ENCODE measurements around the gene HNRNPL.
A peak's percentile ranks its signal among the peaks of the same experiment; 100 is the strongest.
"Not testable (repeated sequence)": the region's sequence is repeated elsewhere in the genome, so short reads cannot be mapped to it uniquely, and the experiment has no call there.

Gene HNRNPL

DNA sequence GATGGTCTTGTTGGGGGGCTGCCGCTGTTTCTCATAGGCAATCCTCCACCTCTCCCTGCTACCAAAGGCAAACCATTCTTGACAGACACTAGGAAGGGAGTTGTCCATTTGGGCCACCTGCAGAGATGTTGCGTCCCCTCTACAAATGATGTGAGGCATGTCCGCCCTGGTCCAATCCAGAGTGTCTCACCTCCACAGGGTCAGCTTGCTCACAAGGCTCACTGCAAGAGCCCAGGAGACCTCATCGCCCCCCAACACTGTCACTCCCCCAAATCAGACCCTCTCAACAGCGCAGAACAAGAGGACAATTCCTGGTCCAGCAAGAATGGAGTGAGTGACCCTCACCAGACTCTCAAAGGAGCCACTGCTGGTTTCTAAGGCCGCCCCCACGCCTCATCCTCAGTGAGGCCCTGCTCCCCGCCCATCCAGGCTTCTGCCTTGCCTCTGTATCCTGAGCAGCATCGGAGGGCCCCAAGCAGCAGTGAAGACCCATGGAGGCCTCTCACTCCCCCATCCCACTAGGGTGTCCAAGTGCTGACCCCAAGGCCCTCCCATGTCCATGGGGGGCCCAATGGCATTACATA is 6.5 kb downstream of the HNRNPL start:
- DNase-seq, result no peak

DNA sequence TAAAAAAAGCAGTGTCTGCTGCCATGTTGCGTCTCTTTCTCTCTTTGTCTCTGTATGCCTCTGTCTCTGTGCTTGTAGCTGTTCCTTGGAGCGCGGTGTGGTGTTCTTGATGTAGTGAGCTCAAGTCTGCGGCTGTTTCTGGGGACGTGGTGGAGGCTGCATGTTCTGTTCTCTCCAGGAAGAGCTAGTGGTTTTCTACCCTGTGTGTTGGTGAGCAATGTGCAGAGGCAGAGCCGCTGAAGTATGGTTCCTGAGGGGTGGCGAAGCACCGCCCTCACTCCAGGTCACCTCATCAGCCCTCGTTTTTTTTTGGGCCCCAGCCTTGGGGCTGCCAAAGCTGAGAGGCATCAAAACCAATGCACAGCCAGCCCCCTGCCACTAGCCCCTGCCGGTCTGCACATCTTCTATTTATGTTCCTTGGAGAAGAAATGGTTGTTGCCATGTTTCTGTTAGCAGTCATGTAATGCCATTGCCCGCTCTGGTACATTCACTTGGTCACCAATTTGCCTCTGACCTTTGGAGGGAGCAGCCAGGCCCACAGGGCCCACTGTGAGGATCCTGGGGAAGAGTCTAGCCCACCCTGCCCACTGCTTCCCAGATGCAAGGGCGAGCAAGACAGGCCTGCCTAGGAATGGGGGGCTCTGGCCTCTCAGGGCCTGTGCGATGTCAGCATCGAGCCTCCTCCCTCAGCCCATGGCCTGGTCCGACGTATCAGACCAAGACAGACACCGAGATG is 7.2 kb downstream of the HNRNPL start:
- DNase-seq, result no peak

DNA sequence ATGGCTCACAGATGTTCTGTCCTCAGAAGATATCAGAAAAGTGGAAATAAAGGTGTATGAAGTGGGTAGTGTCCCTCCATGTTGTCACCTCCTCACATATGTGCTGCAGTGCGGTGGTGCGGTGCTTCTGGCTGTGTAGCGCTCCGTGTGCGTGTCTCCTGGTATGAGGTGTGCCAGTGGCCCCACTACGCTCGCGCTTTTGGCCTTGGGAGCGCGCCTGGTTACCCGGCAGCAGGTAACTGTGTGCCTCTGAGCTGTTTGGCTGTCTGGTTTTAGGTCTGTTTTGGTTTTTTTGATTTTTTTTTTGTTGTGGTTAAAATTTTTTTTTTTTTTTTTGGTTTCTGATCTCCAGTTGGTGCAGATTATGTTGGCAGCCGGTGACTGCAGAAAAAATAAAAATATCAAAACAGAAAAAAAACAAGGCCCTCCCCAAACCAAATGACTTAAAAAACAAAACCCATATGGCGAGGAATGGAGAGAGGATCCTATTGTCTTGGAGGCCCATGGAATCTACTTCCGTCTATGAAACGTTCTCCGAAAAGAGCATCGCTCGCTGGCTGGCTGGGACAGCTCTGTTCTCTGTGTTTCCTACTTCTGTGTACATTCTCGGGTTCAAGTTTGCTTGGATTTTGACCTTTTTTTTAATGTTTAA is 7.9 kb downstream of the HNRNPL start:
- DNase-seq, result peak; percentile 65

DNA sequence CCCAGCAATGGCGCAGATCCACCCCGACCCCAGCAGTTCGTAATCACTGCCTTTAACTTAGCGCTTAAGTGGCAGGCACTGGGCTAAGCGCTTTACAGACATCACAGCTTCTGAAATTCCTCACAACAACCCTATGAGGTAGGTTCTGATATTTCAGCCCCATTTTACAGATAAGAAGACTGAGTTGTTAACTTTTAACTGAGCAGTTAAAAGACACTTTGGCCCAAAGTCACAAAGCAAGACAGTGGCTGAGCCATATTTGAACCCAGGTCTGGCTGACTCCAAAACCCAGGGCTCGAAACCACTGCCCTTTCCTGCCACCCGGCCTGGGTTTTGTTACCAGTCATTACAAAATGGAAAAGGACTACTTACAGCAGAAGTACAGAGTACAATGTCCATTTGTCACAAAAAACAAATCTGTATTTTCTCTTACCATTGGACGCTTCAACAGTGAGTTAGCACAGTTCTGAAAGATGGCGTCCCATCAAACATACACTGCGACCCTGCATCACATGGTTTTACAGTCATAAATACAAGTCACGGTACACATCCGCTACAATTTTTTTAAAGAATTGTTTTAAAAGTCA is 8.5 kb downstream of the HNRNPL start:
- no peak for DNase-seq

DNA sequence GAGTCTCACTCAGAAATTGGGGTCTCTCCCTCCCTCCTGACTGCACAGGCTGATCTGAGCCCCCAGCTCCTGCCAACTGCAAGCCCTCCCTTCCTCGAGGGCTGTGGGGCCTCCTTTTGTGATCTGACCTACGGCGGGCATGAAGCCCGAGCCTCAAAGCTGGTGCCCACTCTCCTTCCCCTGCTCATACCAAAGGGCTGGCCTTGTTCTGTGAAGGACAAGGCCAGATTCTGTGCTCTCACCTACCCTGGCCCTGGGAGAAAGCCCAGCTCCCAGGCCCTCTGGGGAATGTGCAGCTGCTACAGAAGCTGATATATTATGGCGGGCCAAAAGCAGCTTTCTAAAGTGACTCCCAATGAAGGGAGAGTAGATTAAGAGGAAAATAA is 9.2 kb downstream of the HNRNPL start:
- DNase-seq, result peak; percentile 67

DNA sequence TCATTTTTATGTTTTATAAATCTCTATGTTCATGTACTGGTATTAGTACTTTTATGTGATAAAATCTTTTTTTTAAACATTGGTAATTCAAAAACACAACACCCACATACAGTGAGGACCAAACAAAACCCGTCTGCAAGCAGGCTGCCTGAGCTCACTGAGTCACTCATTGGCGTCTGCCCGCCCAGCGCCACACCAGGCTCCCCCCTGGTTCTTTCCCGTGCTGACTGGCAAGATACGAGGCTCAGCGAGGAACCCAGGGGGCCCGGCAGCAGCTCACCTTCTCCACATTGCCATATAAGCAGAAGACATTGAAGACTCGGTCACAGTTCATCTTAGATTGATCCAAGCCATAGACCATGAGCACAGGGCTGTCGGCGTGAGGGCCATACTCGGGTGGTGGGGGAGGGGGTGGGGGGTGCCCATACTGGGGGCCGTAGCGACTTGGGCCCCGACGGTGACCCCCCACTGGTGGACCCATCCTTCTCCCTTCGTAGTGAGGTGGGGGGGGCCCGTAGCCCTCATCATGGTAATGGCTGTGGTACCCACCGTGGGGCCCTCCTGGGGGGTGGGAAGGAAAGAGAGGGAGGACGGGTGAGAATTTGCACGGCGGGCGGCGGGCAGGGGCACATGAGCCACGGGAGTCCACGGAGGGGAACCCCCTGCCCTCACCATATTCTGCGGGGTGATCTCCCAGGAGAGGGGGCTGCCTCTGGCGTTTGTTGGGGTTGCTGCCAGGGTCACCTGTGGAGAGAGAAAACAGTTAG is 9.8 kb downstream of the HNRNPL start:
- peak; percentile 73 for DNase-seq

DNA sequence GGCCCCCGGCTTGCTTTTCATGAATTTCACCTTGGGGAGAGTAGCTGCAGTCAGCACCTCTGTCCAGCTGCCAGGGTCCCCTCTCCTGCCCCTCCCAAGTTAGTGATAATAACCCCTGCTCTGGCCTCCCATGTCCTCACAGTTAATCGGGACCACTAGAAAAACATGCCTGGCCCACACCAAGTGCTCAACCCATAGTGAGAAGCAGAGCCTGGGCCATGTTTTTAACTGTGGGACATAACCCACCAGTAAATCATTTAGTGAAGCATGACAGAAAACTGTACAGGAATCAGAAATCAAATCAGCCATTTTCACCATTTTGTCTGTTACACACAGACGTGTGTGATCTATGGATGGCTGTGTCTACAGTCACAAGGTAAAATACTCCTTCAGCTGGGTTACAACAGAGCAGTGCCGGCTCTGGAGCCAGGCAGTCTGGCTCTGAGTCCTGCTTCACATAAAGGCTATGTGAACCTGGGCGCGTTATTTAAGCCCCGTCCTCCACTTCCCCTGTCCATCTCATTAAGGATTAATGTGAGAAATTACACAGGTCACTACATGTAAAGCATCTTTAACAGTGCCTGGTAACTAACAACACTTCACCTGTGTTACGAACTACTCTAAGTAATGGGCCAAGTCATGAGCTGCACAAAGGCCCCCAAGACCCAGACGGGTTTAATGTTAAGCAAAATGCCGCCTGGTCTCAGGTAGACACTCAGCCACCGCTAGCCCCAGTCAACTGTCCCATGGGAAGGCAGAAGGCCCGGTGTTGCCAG is 10.6 kb downstream of the HNRNPL start:
- DNase-seq, result peak; percentile 83

DNA sequence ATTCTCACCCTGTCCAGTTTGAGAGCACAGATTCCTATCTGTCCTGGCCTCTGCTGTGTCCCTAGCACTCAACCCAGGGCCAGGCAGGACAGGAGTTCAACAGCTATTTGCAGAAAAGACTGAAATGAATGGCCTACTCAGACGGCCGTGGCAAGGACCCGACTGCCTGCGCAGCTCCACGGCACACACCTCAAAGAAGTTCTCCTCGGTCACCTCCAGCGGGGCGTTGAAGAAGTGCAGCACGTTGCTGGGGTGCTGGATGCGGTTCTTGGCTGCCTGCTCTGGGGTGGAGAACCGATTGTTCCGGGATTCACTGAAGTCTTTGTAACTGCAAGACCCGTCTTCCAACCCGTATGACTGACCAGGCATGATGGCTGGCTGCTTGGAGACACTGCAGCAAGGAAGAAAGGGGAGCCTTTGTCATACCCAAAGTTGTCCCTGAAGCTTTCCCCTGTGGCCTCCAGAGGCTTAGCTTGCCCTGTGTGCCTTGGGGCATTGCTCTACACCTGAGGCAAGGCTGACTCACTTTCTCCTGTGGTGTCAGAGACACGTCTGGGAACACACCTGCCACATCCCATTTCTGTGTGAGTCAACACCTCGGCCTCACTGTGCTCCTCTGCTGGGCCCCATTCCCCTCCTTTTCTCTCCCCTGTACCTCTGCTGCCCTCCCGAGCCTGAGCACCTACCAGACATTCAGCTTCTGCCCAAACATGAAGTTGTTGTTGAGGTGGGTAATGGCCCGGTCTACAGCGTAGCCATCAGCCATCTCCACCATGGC is 11.4 kb downstream of the HNRNPL start:
- DNase-seq, result peak; percentile 99

DNA sequence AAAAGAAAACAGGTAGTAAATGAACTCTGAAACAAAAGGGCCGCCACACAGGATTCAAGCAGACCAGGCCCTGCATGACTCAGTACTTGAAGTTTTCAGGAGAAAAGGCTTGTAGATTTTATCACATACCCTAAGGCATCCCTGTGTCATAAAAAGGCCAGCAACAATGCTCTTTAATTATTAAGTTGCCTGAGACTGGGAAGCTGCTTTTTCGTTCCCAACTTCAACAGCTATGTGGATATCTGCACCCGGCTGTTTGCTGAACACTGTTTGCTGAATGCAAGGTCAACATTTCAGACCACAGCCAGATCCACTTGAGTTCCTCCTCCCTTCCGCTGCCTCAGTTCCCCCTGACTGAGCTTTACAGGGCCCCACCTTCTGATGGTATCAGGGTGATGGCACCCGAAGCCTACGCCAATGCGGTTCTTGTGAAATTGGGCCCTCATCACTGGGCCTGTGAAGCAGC is 12.1 kb downstream of the HNRNPL start:
- peak; percentile 94 for DNase-seq

DNA sequence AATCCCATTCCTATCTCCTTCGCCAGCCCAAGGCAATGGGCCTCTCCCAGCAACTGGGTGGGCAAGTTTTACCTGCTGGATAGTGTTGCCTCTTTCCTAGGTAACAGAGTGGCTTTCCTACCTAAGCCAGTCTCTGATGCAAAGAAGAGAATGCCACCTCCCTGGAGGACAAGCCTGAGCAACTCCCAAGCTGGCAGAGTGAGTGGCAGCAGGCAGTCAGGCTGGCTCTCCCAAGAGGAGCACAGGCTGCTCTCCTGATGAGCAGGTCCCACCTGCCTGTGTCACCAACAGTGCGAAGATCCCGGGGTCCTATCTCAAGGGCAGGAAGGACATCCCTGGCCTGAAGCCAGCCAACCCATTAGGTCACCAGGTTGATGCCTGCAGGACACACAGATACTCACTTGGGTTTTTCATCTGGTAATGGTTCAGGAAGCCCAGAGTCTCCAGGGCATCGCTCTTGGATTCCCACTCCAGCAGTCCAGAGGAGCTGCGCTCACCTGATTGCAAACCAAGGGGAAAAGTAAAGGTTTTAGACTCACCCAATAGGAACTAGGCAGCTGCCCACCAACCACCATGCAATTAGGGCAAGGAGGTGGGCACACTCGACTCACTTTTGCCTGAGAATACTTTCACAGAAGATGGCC is 12.7 kb downstream of the HNRNPL start:
- peak; percentile 73 for DNase-seq

DNA sequence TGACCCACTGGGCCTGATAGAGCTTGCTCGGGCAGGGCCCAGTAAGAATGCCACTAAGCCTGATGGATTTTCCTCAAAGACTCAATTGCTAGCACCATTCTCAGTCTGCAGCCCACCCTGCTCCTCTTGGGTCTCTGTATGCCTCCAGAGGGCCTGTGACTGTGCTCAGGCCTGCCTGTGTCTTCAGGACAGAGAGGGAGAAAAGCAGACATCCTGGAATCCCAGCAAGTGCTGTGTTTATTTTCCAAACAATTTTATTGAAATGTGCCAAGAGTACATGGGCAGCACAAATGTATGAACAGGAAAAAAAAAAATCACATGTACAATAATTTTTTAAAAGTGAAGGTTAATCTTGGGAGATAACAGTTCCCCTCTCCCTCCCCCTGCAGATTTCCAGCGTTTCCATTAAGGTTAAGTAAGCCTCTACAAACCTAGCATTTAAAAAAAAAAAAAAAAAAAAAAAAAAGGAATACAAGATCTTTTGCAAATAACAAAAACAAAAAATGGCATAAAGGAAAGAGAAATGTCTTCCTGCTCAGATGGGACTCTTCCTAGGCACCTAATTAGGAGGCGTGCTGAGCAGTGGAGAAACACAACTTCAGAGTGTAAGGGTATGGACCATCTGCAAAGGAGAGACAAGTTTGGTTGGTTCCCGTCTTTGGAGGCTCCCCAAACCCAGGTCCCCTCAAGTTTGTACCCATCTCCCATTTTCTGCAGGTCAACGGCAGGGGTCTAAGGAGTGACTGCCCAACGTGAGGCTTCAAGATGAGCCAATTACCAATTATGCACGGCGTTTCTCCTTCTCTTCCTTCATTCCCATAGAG is 13.4 kb downstream of the HNRNPL start:
- no peak for DNase-seq

DNA sequence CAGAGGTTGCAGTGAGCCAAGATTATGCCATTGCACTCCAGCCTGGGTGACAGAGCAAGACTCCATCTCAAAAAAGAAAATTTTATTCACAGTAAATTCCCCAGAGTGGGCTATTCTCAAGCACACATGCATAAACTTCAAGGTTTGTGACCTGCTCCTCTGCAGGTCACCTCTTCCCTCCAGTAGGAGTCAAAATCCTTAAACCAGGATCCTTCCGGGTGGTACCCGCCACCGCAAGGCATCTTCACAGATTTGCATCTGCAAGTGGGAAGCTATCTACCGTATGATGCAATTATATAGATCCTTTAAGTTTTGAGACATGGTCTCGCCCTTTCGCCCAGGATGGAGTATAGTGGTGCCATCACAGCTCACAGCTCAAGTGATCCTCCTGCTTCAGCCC is 15.2 kb downstream of the HNRNPL start:
- DNase-seq, result no peak

DNA sequence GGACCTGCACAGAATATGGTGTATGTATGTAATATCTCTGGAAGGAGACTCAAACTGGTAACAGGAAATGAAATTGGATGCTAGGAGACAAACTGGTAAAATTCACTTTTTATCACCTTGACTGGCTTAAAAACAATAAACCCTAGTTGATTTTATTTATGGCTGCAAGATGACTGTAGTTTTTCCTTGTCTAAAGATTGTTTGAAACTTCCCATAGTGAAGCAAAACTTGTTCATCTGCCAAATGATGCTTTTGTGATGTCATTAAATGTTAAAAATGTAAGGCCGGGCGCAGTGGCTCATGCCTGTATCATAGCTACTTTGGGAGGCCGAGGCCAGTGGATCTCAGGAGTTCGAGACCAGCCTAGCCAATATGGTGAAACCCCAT is 15.7 kb downstream of the HNRNPL start:
- no peak for DNase-seq

DNA sequence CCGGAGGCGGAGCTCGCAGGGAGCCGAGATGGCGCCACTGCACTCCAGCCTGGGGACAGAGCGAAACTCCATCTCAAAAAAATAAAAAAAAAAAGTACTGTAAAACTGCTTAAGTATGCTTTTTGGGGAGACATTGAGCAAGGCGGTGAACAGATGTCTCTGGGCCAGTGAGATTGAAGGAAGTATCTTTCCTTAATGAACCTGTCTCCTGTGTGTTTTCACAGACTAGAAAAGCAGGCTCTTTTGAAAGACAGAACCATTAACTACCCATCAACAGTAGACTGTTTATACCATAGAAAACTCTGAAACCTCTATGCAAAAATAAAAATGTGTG is 16.7 kb downstream of the HNRNPL start:
- peak; percentile 42 for DNase-seq

DNA sequence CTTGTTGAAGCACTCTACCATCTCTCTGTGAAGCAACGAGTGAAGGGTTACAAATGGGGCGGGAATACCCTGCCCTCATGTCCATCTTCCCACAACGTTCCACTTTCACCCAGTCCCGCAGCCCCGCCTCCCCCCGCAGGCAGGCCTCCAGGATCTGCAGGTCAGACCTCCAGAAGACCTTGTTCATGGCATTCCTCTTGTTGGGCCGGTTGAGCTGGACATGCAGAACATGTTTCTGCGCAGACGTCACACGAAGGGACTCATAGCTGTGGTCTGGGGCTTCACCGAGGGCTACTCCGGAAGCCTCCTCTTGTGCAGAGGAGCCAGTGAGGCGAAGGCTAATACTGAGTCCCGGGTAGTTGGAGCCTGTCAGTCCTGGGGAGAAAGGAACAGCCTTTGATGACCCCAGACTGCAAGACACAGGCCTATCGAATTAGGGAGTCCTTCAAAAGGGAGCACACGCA is 18.6 kb downstream of the HNRNPL start:
- peak; percentile 93 for DNase-seq

DNA sequence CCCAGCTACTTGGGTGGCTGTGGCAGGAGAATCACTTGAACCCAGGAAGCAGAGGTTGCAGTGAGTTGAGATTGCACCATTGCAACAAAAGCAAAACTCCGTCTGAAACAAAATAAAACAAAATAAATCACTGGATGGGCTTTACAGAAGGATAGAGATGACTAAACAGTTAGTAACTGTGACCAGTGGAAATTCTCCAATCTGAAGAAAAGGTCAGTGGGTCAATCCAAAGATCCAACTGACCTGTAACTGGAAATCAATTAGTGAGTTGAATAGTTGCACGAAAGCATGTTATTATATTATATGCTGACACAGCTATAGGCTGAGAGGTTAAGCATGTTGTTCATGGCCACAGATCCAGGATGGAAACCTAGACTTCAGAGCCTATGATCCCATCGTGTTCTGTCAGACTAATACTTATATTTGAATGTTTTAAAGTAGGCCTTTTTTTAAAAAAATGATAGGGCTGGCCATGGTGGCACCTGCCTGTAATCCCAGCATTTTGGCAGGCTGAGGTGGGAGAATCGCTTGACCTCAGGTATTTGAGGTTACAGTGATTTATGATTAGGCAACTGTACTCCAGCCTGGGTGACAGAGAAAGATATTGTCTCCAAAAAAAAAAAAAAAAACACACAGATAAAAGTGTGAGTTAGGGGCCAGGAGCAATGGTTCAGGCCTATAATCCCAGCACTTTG is 19.6 kb downstream of the HNRNPL start:
- no peak for DNase-seq

DNA sequence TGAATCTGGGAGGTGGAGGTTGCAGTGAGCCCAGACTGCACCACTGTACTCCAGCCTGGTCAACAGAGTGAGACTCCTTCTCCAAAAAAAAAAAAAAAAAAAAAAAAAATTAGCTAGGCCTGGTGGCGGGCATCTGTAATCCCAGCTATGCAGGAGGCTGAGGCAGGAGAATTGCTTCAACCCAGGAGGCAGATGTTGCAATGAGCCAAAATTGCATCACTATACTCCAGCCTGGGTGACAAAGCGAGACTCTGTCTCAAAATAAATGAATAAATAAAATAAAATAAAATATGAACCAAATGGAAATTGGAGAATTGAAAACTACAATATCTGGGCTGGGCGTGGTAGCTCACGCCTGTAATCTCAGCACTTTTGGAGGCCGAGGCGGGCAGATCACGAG is 20.6 kb downstream of the HNRNPL start:
- not testable (repeated sequence) for DNase-seq

DNA sequence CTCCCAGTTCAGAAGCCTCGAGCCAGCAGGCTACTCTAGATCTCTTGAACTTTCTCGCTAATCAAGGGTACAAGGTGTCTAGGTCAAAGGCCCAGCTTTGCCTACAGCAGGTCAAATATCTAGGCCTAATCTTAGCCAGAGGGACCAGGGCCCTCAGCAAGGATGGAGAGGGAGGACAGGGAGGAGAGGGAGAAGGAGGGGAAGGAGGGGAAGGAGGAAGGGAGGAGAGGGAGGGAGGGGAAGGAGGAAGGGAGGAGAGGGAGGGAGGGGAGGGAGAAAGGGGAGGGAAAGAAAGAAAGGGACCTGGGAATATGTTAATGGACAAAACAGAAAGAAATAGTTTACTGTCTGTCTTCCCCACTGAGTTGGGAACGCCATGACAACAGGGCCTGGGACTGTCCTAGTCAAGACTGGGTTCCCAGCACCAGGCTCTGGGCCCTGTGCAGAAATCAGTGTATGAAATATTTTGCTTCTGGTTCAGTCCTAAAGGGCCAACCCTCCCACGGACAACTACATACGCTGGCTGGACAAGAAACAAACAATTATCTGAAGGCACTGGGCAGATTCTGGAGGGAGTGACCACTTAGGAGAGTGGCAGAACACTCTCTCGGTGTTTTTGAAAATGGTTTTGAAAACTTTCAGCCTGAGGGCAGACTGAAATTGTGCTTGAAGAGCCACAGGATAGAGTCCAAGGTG is 22.8 kb downstream of the HNRNPL start:
- no peak for DNase-seq

DNA sequence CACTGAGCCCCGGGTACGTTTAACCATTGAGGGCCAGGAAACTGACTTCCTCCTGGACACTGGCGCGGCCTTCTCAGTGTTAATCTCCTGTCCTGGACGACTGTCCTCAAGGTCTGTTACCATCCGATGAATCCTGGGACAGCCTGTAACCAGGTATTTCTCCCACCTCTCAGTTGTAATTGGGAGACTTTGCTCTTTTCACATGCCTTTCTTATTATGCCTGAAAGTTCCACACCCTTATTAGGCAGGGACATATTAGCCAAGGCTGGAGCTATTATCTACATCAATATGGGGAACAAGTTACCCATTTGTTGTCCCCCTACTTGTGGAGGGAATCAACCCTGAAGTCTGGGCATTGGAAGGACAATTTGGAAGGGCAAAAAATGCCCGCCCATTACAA is 23.9 kb downstream of the HNRNPL start:
- not testable (repeated sequence) for DNase-seq
